AG04450 (cell line): ENCODE results near the gene COL5A1. TPM values are rescaled to one million over a fixed set of nuclear protein-coding genes. Genes with fewer than 3 reads are reported as not detected.
A peak's percentile ranks its signal among the peaks of the same experiment; 100 is the strongest.
"Not testable (repeated sequence)": the region's sequence is repeated elsewhere in the genome, so short reads cannot be mapped to it uniquely, and the experiment has no call there.

Experiments used
- CTCF ChIA-PET: fragments of 300-600, 350-600 bp; formaldehyde crosslinking; extraction: SDS; loops from one replicate; lab custom pipeline; 2022; ENCODE audit warnings: antibody characterized with exemption, inconsistent platforms; lab: Charles Lee
- POLR2A ChIA-PET: fragments of 350-600 bp; formaldehyde crosslinking; extraction: SDS; loops from one replicate; lab custom pipeline; 2021; ENCODE audit warnings: antibody characterized with exemption, inconsistent platforms; lab: Yijun Ruan, JAX
- DNase-seq: peaks from one replicate; pipeline ENCODE4 v3.0.0-alpha.2; 2011; ENCODE audit warnings: low read depth, low spot score
- H3K27ac ChIP-seq: one replicate; pipeline ENCODE4 v1.5.1; 2012; ENCODE audit warnings: low read depth, low read length, control low read depth
- H3K27me3 ChIP-seq: one replicate; pipeline ENCODE4 v1.6.0; 2012; ENCODE audit warnings: low read length; ENCODE audit not compliant: control insufficient read depth, insufficient read depth
- H3K4me3 ChIP-seq: 2 replicates; pipeline ENCODE4 v1.5.1; 2011; ENCODE audit warnings: mild to moderate bottlenecking, low read depth, low read length, control low read depth
- H3K9me3 ChIP-seq: 2 replicates; pipeline ENCODE4 v1.5.1; 2012; ENCODE audit warnings: low read length; ENCODE audit not compliant: control insufficient read depth, insufficient read depth
- polyA plus RNA-seq: library from polyadenylated mRNA; depleted of rRNA; stranded (reverse); fragments of >200 nt; gene quantifications from 2 replicates; pipeline ENCODE4 v1.2.3, GENCODE V29; 2011
- TF ChIP-seq, protein P1 (sequence below): IDR thresholded peaks from 2 replicates; pipeline ENCODE4 v1.5.1; 2011; ENCODE audit warnings: low read depth, low read length, control low read depth, inconsistent platforms

Gene COL5A1
- polyA plus RNA-seq, 1 experiment, result 73.3 TPM

DNA sequence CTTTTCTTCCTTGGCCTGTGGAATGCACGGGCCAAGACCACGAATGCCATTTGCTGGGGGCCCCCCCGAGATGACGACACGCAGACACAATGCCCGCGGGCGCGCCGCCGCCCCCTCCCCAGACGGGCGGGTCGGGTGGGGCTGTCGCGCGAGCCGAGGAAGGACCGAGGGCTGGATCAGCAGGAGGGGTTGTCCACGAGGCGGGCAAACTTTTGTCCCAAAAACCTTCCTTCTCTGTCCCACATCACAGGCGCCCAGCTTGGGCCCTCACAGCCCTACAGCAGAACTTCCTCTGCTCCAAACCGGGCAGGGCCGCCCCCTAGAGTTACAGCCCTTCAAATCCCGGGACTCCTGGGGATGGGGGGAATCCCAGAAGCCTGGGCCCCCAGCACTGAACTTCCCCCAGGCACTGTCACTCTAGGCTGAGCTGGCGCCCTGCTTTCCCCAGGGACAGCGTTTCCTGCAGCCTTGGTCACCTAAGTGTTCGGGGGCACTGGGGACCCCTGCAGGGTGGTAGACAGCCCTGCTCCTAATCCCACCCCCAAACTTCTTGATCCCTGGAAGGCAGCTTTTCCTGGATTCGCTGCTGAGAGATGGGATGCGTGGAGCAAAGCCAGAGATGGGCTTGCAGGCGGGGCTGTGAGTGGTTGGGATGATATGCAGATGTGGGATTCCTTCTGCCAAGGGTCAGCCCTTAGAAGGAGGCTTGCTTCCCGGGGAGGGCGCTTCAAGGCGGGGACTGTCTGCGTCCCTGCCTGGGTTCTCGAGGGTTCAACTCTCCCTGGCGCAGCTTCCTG is 980 bp downstream of the COL5A1 start:
- DNase-seq, result peak; percentile 65
- Histone ChIP-seq H3K27ac (peak overlapping the region; percentile 91), H3K4me3 (peak overlapping the region; percentile 85), H3K9me3 (no peaks in the 10 kb centered on the region; the same call in 1 of the 2 replicates), H3K27me3 (no peaks in the 10 kb centered on the region)
- CTCF ChIA-PET, result interaction anchor here (0.5 to 1.7 kb wide), 6 partner anchors 16 to 505 kb away, joined by 3 to 8 read pairs (median 4); no protein-coding TSS in a partner anchor
- POLR2A ChIA-PET, result interaction anchor here (0.6 to 1.8 kb wide), 10 partner anchors 20 to 193 kb away, joined by 3 to 15 read pairs (median 5); no protein-coding TSS in a partner anchor
- TF ChIP-seq, protein P1, sequence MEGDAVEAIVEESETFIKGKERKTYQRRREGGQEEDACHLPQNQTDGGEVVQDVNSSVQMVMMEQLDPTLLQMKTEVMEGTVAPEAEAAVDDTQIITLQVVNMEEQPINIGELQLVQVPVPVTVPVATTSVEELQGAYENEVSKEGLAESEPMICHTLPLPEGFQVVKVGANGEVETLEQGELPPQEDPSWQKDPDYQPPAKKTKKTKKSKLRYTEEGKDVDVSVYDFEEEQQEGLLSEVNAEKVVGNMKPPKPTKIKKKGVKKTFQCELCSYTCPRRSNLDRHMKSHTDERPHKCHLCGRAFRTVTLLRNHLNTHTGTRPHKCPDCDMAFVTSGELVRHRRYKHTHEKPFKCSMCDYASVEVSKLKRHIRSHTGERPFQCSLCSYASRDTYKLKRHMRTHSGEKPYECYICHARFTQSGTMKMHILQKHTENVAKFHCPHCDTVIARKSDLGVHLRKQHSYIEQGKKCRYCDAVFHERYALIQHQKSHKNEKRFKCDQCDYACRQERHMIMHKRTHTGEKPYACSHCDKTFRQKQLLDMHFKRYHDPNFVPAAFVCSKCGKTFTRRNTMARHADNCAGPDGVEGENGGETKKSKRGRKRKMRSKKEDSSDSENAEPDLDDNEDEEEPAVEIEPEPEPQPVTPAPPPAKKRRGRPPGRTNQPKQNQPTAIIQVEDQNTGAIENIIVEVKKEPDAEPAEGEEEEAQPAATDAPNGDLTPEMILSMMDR, result peak; percentile 58

GRCh38 chr9:134643222-134643671 is 1.6 kb downstream of the COL5A1 start:
- DNase-seq, result no peak
- Histone ChIP-seq H3K4me3 (peak overlapping the region; percentile 85), H3K9me3 (no peaks in the 10 kb centered on the region; the same call in 1 of the 2 replicates), H3K27me3 (no peaks in the 10 kb centered on the region), H3K27ac (peak overlapping the region; percentile 91)
- ChIA-PET CTCF (interaction anchor here (1.1 to 1.7 kb wide), 5 partner anchors 17 to 194 kb away, joined by 3 to 8 read pairs (median 4); no protein-coding TSS in a partner anchor), POLR2A (interaction anchor here (1.0 to 1.8 kb wide), 8 partner anchors 19 to 194 kb away, joined by 3 to 15 read pairs (median 6); no protein-coding TSS in a partner anchor)
- TF ChIP-seq, protein P1, result no peak

DNA sequence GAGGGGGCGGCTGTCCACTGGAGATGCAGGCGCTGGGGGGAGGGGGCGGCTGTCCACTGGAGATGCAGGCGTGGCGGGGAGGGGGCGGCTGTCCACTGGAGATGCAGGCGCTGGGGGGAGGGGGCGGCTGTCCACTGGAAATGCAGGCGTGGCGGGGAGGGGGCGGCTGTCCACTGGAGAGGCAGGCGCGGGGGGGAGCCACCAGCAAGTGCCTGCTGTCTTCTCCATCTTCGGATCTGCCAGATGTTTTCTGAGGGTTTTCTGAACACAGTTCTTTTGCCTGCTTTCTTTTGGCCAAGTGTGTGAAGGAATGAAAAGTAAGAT is 2.8 kb downstream of the COL5A1 start:
- CTCF ChIA-PET, result interaction anchor here (1.8 to 3.5 kb wide), 2 partner anchors 45 to 195 kb away, joined by 6 to 24 read pairs; no protein-coding TSS in a partner anchor
- H3K9me3 ChIP-seq, DNase-seq, H3K27me3 ChIP-seq: not testable (repeated sequence)
- POLR2A ChIA-PET, result interaction anchor here (1.0 to 2.3 kb wide), 5 partner anchors 17 to 188 kb away, joined by 4 to 24 read pairs (median 7); no protein-coding TSS in a partner anchor
- peak overlapping the region; percentile 90 for H3K27ac ChIP-seq
- H3K4me3 ChIP-seq, result peak overlapping the region; percentile 85

DNA sequence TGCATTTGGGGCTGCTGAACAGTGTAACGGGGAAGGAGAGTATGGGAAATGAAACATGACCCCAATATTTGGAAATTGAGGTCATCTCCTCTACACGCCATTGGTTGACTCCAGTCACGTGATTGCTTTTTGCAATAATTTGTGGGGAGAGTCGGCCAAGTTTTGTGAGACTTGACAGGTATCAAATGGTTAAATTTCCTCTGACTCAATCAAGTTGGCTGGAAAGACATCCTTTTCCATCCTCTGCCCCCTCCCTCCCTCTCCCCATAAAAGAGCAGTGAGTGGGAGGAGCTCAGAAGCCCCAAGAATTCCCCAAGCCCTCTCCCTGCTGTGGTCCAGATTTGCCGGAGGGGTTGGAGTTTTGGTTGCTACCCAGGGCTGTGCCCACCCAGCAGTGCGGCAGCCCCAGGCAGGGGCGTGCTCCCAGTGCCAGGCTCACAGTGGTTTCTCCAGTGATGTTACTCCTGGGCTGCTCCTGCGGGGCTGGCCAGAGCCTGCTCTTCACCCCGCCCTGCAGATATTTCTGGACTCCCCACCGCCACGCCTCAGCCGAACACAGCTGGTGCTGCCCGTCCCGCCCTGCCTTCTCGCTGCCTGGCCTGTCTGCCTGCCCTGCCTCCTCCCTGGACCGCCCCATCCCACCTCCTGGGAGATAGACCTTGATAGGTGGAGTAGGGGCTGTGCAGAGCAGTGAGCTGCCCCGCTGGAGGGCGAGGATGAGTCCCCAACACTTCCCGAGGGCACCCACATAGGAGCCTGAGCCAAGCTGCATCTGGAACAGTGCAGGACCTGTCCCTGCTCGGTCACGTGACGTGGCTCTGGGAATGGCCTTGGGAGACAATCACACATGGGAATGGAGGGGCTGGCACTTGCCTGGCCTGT is 3.4 kb downstream of the COL5A1 start:
- Histone ChIP-seq H3K27ac (peak overlapping the region; percentile 90), H3K9me3 (no peaks in the 10 kb centered on the region; the same call in 1 of the 2 replicates), H3K27me3 (no peaks in the 10 kb centered on the region), H3K4me3 (peak overlapping the region; percentile 71)
- TF ChIP-seq, protein P1, result no peak
- peak; percentile 99 for DNase-seq
- POLR2A ChIA-PET, result interaction anchor here (0.6 to 2.3 kb wide), 11 partner anchors 17 to 195 kb away, joined by 4 to 24 read pairs (median 6); no protein-coding TSS in a partner anchor
- CTCF ChIA-PET, result interaction anchor here (0.6 to 3.5 kb wide), 3 partner anchors 45 to 203 kb away, joined by 6 to 24 read pairs (median 8); no protein-coding TSS in a partner anchor
